ENCODE data around the gene EMP2.

DNA sequence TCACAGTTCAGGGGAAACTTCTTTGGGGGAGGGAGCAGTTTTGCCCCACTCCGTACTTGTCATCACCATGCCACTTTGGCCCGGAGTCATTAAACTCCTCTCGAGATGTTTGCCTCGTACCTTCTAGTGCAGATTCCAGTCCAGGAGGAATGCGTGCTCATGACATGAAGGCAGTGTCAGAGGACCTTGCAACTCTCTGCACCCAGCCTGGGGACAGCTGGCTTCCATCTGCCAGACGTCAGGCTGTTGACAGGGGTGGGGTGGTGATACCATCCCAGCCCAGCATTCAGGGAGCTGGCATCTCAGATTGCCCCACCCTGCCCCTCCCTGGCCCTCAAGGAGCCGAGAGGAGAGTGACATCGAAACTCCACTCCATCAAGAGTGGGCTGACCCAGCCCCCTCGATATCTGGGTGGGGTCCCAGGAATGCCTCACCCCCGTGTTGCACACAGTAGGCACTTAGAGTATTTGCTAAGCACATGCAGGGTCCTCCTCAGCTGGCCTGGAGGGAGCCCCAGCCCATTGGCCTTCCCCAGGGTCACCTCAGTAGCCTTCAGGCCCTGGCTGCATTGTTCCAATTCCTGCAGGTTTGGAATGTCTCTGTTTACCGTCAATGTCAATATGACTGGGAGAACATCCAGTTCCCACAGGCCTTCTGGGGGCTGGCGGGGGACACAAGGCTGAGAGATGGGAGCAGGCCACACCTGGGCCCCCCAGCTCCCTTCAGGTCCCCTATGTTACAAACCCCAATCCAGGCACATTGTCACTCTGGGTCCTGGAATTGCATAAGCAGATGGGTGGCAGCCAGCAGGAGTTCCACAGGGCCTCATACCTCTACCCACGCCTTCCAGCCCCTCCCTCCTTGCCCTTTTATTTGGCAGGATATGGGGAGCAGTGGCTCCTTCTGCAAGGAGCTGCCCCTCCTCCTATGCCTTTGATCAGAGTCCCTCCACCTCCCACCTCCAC, 21.3 kb upstream of the EMP2 start:
- TF ChIP-seq POLR2A (IDR thresholded peaks at IDR 0.05) (no peak), EP300 (IDR thresholded peaks at IDR 0.05) (no peak)
- TF ChIP-seq, protein P1, sequence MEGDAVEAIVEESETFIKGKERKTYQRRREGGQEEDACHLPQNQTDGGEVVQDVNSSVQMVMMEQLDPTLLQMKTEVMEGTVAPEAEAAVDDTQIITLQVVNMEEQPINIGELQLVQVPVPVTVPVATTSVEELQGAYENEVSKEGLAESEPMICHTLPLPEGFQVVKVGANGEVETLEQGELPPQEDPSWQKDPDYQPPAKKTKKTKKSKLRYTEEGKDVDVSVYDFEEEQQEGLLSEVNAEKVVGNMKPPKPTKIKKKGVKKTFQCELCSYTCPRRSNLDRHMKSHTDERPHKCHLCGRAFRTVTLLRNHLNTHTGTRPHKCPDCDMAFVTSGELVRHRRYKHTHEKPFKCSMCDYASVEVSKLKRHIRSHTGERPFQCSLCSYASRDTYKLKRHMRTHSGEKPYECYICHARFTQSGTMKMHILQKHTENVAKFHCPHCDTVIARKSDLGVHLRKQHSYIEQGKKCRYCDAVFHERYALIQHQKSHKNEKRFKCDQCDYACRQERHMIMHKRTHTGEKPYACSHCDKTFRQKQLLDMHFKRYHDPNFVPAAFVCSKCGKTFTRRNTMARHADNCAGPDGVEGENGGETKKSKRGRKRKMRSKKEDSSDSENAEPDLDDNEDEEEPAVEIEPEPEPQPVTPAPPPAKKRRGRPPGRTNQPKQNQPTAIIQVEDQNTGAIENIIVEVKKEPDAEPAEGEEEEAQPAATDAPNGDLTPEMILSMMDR (IDR thresholded peaks at IDR 0.05), result no peak
